ENCODE results near the gene NME3.

The NME3 gene

DNA sequence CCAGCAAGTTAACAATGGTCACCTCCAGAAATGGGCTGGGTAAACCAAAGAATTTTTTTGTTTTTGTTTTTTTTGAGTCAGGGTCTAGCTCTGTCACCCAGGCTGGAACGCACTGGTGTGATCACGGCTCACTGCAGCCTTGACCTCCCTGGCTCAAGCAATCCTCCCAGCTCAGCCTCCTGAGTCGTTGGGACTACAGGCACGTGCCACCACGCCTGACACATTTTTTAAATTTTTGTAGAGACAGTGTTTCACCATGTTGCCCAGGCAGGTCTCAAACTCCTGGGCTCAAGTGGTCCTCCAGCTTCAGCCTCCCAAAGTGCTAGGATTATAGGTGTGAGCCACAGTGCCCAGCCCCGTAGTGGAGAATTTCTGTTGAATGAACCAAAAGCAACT is 9.3 kb upstream of the NME3 start:
- DNase-seq (ENCODE audit: low read depth in 2 of 2), result no peak

DNA sequence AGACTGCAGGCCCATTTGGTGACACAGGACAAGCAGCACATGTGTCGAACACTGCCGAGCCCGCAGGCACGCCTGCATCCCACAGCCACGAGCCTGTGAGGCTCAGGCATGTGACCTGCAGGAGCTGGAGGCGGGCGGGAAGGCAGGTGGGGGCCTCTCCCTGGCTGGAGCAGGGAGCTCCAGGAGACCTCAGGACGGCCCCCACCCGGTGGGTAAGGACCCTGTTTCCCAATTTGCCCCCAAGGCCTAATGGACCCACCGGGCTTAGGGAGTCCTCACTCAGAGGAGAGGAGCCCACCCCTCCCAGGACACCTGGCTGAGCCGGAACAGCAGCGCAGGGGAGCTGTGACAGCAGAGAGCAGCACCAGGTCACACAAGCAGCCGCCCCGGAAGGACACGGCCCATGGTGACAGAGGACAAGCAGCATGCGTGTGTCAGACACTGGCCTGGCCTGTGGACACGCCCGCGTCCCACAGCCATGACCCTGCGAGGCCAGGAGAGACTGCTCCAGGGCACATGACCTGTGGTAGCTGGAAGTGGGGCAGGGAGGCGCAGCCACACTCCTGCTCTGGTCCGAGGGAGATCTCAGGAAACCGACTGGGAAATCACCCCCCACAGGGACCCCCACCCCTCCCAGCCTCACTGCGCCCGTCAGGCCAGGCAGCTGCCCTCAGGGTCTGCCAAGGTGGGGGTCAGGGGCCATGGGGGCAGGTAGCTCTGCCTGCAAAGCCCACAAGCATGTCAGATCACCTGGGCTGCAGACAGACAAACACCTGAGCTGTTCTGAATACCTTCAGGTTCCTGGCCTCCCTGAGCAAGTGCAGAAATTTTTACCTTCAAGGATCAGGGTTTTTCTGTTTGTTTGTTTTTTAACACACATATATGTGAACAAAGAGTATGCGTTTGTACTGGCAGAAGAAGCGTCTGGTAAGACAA is 8.7 kb upstream of the NME3 start:
- DNase-seq (ENCODE audit: low read depth in 2 of 2), result no peak

DNA sequence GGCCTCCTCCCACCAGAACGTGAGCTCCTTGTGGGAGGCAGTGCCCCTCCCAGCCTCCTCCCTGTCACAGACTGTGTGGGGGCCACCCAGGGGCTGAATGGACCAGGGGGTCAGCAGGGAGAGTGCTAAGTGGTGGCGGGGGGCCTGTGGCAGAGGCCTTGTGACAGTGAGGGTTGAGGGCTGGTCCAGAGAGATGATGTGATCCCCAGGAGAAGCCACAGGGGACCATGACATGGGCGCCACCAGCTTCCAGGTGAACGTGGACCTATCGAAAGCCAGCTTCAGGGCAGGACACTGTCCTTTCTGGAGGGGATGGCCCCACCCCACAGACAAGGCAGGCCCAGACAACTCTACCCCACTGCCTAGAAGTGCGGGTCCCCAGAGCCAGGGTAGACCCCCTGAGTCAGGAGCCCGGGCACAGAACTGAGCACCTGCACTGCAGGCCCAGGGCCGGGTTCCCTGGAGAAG is 7.9 kb upstream of the NME3 start:
- no peak for DNase-seq (ENCODE audit: low read depth in 2 of 2)

DNA sequence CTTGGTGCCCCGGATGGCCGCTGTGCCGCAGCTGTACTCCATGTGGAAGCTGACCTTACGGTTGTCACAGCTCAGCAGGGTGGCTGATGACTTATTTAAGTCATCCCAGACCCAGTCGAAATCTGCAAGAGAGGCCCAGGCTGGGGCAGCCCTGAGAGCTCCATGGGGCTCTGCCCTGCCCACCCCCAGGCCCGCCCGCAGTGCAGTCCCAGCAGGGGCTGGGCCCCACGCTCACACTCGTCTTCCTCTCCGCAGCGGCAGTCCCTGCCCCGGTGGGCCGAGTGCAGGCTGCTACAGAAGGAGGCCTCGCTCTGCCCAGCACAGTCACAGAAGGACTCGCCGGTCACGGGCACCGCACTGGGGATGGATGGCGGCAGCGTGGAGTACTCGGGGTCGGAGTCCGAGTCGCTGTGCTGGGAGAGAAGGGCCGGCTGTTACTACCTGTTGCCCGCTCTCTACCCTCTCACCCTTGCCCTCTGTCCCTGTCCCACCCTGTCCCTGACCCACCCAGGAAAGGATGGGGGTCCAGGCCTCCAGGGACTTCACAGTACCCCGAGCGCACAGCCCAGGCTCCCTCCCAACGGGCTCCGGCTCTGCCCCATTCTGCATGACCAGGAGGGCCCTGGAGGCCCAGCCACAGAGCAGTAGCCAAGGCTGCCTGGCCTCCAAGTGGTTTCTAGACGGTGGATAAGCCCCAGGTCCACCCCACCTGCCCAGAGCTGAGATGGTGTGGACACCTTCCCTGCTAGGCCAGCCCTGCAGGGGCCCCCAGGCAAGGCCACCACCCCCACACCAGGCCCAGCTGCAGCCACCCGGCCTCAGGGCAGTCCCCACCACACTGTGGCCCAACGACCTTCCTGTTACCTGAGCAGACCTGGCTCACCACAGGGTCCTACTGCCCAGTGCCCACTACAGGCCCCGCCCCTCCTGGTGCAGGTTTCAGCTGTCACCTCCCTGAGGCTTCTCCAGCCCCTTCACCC is 7.1 kb upstream of the NME3 start:
- no peak for DNase-seq (ENCODE audit: low read depth in 2 of 2)

DNA sequence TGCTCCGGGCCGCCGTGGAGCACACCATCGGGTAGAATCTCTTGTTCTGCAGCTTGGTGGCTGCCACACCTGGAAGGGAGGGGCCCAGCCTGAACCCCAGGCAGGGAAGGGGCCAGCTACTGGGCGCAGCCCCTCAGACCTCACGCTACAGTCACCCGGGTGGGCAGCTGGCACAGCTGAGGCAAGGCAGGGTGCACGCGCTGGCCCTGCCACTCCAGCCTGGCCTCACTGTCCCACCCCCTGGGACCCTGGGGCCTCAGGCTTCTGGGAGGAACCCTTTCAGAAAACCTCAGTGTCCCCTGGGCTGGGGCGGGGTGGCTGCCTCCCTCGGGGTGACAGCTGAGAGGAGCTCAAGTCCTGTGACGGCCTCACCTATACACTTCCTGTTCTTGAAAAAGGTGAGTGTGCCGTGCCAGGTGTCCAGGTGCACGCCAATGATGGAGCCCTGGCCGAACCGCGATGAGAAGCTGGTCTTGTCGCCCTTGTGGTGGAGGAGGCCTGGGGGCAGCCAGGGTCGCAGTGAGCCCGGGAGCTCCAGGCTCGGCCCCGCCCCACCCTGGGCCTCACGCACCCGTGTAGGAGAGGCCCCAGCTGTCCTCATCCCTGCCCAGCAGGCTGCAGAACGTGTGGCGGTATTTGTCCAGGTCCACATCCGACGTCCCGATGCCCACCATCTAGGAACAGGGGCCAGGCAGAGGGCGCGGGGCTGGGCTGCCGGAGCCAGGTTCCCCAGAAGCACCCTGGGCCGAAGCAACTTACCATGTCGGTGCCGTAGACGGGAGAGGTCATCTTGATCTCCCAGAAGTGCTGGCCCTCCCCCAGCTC is 6.2 kb upstream of the NME3 start:
- DNase-seq (ENCODE audit: low read depth in 2 of 2), result no peak

DNA sequence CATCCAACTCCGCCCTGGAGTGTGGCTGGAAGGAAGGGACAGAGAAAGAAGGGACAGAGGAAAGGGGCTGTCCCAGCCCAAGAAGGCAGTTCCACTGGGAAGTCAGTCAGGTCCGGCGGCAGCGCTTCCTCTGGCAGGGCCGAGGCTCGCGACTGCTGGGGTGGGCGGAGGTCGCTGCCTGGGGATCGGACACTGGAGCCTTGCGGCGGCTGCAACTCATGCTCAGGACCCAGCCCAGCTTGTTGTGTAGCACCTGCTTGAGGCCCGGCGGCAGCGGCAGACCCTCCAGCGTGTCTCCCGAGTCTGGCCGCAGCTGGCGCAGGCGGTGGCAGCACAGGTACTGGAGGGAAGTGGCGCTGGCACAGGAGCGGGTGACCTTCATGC is 5.6 kb upstream of the NME3 start:
- DNase-seq (ENCODE audit: low read depth in 2 of 2), result no peak

DNA sequence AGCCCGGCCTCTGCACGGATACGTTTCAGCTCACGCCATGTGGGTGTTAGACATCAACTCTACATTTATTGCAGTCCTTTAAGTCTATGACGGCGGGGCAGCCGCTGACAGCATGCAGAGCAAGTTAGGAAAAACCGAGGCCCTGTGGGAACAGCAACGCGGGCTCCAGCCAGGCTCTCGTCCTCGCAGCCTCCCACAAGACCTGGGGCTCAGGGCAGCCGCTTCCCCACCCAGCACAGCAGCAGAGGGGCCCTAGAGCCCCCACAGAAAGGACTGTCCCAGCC is 5.3 kb upstream of the NME3 start:
- DNase-seq (ENCODE audit: low read depth in 2 of 2), result no peak

DNA sequence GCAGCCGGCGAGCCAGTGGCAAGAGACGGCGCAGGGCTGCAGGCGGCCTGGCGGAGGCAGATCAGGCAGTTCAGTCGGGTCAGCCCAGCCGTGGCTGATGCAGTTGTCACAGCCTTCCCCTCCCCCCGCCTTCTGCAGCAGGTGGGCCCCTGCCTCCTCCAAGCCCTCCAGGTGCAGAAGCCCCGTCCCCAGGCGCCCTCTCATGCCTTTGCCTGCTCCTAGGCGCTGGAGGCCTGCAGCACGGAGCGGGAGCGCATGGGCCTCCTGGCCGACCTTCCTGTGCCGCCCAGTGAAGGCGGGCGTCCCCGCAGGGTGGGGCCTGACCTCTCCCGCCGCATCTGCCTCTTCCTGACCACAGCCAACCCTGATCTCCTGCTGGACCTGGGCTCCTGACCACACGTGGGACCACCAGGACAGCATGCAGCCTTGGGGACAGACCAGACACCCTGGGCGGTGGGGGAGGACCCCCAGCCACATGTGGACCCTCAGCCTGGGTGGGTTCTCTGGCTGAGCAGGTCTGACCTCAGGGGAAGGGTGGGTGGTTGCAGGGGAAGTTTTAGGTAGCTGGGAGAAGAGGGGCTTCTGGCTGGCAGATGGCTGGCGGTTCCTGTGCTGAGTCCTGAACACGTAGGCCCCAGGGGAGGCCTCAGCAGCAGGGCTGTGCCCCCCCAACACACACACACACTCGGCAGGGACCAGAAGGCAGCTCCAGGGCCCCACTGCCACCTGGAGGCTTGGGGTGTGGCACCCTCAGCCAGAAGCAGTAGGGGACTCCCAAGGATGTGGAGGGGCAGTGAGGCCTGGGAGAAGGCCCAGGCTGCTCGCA is 4.7 kb upstream of the NME3 start:
- DNase-seq (ENCODE audit: low read depth in 2 of 2), result no peak

DNA sequence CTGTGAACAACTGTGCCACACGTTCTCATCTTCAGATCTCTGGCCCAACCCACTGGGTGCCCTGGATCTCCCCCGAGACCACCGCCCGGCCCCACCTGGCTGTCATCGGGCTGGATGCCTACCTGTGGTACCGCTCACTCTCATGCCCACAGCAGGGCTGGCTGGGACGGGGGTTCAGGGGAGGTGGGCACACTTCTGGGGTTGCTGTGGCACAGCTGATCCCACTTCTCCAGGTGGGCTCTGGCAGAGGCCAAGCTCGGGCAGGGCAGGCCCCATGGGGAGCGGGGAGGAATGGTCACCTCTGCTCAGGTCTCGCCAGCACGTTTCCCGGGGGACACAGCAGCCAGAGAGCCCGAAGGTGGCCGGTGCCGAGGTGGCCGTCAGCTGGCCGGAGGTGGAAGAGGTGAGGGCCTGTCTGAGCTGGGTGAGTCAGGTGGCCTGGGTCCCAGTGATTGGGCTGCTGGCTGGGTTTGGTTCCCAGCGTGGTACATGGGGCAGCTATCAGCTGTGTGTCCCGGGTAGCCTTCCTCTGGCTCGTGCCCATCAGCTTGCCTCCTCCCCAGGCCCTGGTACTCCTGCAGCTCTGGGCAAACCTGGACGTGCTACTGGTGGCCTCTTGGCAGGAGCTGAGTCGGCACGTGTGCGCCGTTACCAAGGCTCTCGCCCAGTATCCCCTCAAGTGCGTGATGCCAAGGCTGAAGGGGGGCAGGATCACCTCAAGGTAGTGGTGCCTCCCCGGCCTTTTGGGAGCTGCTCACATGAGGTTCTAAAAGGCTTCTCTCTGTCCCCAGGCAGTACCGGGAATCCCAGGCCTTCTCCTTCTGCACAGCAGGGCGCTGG is 3.9 kb upstream of the NME3 start:
- no peak for DNase-seq (ENCODE audit: low read depth in 2 of 2)

DNA sequence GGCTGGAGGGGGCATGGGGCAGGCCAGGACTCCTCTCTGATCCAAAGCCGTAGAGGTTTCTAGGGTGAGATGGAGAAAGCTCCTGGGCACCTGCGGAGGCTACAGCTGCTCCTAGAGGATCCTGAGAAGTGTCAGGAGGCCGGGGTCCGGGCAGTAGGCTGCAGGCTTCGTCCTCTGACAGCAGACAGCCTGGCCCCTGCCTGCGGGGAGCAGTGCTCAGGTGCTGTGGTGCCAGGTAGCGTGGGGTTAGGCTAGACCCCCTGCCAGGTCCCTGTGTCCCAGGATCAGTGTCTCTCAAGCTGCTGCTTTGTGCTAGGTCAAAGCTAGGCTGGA is 3.1 kb upstream of the NME3 start:
- DNase-seq (ENCODE audit: low read depth in 2 of 2), result no peak

DNA sequence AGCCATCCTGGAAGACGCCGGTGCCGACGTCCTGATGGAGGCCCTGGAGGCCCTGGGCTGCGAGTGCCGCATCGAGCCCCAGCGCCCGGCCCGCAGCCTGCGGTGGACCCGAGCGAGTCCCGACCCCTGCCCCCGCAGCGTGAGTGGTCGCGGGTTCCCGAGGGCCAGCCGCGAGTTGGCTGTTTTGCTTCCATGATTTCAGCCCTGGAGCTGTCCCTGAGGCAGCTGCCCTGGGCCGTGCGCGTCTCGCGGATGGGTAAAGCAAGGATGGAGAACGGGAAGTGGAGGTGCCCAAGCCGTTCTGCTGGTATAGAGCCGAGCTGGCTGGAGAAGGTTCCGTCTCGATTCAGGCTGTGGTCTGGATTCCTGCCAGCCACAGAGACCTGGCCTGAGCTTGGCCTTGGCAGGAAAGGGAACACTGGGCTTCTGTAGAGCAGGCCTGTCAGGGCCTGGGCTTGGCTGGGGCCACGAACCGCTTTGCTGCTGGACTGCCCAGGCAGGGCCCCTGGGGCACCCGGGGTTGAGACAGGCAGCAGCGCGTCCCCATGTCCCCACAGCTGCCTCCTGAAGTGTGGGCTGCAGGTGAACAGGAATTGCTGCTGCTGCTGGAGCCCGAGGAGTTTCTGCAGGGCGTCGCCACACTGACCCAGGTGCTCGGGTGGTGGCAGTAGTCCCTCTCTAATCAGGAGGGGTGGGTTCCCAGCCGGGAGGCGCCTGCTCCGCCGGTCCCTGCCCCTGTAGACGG is 2.5 kb upstream of the NME3 start:
- no peak for DNase-seq (ENCODE audit: low read depth in 2 of 2)

DNA sequence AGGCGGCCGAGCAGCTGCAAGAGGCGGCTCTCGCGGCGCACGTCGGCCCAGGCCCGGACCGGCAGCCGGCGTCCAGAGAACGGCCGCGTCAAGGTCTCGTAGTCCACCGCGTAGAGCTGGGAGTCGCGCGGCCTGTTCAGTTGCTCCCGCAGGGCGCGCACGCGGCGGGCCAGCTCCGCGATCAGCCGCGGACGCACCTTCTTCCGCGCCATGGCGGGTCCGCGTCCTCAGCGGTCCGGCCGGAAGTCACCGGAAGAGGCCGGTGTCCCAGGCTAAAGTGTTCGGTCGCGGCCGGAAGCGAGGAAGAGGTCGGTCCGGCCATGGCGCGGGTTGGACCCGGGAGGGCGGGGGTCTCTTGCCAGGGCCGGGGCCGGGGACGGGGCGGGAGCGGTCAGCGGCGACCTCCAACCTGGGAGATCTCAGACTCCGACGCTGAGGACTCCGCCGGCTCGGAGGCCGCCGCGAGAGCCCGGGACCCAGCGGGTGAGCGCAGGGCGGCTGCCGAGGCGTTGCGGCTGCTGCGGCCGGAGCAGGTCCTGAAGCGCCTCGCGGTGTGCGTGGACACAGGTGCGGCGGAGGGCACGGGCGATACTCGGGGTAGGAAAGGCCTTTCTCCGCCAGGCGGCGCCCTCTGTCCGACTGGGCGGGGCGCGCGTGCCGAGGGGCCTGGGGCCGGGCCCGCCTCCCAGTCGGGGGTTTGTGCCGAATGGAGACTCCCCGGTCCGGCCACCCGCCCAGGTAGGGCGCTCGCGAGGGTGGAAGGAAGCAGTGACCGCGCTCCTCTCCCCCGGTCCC is 1.8 kb upstream of the NME3 start, which contains the start of gene MRPS34:
Gene MRPS34 (minus strand): TSS at position 227 of the 795 bp plus-strand sequence. CDS start 15 bp downstream, at position 212.
- DNase-seq (ENCODE audit: low read depth in 2 of 2), result peak; percentile 43 to 51

DNA sequence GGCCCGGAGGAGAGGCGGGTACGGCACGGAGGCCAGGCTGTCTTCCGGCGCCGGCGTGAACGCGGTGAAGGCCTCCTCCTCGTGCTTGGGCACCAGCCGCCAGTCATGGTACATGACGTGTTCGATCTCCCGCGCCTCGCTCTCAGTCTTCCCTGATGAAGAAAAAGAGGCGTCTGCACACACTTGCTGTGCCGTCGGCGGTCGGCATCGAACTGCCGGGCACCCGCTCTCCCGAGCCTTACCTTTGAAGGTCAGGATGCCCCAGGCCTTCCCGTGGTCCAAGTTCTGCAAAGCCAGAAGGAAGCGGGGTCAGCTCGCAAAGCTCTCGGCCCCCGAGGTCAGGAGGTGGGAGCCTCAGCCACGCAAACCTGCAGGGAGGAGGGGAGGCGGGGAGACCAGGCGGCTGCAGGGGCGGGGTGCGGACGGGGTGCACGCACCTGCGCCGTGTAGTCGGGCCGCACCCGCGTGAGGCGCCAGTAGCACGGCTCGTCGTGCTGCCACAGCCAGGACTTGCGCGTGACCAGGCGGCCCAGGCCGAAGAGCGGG is 1.1 kb upstream of the NME3 start, which contains the start of gene EME2:
Gene EME2 (plus strand): TSS at position 449 of the 546 bp plus-strand sequence. CDS start 418 bp downstream, outside the sequence.
- no peak for DNase-seq (ENCODE audit: low read depth in 2 of 2)

DNA sequence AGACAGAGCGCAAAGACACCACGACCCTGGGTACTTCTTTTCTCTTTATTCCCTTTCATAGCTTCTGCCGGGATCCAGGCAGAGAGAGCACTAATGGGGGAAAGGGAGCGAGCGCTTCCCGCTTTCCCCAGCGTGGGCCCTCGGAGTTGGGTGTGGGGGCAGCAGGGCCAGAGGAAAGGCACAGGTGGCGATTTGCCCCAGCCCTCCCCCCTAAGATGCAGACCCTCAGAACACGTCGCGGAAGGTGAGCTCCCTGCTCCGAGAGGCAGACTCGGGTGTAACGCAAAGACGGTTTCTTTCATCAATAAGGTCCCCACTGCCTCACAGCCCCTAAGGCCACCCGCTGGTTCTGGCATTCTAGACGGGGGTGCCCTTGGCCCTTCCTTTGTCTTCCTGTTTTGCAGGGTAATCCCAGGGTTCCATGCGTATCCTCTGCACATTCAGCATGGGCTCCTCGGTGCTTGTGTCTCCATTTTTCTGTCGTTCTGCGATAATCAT is 570 bp upstream of the NME3 start:
- DNase-seq (ENCODE audit: low read depth in 2 of 2), result no peak

DNA sequence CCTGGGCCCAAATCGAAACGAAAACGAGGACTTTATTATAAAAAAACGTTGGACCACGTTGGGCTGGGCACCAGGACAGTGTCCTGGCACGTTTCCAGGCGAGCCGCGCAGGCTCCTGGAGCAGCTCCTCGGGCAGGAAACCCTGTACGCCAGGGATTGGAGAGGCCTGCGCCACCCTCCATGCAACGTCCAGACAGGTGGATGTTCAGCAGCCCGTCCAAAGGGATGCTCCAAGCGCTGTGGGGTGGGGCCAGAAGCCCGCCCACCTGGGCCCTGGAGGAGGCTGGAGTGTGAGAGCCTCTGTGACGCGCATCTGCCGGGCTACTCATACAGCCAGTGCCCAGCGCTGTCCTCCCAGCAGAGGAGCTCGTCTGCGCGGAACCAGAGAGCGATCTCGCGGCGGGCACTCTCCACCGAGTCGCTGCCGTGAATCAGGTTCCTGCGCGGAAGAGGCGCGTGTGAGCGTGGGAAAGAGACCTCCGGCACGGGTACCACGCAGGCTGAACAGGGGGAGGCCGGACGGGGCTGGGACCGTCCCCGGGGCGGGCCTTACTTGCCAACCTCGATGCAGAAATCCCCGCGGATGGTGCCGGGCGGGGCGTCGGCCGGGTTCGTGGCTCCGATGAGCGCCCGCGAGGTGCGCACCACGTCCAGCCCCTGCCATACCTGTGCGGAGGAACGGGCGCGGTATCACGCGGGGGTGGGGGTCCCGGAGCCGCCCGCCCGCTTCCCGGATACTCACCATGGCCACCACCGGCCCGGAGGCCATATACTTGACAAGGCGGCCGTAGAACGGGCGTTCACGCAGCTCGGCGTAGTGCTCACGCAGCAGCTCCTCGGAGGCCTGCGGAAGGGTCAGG is 785 bp downstream of the NME3 start:
- DNase-seq (ENCODE audit: low read depth in 2 of 2), result no peak

DNA sequence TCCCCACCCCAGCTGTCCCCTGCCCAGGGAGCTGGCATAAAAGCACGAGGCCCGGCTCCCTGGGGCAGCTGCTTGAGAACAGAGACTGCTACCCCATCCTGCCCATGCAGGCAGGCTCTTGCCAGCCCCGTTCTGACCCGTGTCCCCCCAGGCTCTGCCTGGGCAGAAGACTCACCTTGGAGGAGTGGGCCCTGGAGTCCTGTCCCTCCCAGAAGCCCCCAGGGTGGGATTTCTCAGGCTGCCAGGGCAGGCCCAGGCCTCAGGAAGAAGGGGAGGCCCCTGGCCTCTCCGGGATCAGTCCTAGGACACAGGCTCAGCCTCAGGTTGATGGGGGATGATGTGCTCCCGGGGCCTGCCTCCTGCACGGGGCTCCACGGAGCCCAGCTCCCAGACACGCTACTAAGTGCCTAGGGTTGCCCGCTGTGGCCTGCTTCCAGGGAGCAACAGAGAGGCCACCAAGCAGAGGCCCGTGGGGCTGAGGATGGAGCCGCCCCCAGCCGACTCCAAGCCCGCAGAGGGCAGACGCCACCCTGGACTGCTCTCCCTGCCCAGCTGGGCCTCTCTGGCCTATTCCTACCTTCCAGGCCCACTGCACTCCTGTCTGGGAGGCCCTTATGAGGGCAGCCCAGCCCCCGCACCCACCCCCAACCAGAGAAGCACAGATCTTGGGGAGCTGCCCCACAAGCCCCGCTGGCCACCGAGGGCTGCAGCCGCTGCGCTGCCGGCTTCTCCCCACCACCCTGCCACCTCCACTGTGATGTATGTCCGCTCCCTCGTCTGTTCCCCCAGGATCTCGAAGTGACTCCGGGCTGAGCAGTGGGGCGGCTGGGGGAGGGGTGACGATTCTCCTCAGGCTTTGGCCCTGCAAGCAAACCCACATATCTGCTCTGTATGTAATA is 1.7 kb downstream of the NME3 start:
- DNase-seq (ENCODE audit: low read depth in 2 of 2), result no peak
